ENCODE measurements around the gene EML4.

Gene EML4

DNA sequence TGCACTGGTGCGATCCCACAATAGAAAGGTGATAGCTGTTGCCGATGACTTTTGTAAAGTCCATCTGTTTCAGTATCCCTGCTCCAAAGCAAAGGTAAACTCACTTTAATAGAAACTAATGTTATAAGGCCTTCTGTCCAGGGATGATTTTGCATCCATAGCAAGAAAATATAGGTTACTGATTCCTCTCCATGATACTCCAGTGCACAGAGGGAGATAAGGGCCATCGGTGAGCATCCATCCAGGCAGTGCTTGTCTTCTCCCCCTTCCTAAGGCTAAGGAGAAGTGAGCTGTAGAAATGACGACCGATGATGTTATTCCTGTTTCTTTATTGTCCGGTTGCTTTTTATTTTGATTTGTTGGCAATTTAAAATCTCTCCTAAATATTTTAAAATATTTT lies 159.8 kb downstream of the EML4 start:
- TF ChIP-seq, protein P1, sequence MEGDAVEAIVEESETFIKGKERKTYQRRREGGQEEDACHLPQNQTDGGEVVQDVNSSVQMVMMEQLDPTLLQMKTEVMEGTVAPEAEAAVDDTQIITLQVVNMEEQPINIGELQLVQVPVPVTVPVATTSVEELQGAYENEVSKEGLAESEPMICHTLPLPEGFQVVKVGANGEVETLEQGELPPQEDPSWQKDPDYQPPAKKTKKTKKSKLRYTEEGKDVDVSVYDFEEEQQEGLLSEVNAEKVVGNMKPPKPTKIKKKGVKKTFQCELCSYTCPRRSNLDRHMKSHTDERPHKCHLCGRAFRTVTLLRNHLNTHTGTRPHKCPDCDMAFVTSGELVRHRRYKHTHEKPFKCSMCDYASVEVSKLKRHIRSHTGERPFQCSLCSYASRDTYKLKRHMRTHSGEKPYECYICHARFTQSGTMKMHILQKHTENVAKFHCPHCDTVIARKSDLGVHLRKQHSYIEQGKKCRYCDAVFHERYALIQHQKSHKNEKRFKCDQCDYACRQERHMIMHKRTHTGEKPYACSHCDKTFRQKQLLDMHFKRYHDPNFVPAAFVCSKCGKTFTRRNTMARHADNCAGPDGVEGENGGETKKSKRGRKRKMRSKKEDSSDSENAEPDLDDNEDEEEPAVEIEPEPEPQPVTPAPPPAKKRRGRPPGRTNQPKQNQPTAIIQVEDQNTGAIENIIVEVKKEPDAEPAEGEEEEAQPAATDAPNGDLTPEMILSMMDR (IDR thresholded peaks at IDR 0.05), result no peak

- TF ChIP-seq, protein P1 (IDR thresholded peaks at IDR 0.05), result no peak
Measured at GRCh38 chr2:42329736-42330135, 160.6 kb downstream of the EML4 start.

- TF ChIP-seq, protein P1 (IDR thresholded peaks at IDR 0.05), result no peak
Measured at GRCh38 chr2:42331569-42332284, 162.6 kb downstream of the EML4 start.

DNA sequence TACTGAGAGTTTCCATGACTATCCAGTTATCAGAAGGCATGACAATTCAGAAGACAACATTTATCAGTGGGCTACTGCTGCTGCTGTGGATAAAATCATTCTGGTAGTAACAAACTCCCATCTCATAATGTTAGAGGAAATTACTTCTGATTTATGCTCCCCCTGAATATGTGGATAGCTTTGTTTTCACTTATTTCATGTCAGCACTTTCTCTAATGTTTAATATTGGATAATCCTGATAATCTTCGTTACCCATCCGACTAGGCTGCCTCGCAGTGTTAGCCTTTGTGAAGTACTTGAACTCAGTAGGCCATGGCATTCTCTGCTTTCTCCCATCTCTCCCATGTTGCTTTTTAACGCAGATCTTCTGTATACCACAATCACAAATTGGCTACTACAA lies 163.4 kb downstream of the EML4 start:
- TF ChIP-seq, protein P1 (IDR thresholded peaks at IDR 0.05), result no peak

DNA sequence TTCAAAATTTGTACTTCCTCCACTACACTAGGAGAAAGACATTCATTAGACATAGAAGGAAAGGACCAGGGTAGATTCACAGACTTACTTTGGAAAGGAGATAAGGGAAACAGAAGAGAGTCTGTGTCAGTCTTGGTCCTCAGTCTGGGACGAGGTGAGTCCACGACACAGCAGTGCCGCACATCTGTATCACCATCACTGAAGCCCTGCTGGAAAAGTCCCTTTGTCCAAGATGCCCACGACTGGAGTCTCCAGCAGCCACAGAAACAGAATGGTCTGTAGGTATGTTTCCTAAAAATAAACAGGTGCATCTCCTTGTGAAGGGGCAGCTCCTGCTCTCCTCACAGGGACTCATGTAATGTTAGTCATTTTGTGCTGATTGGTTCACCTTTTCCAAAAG lies 164.4 kb downstream of the EML4 start:
- TF ChIP-seq, protein P1 (IDR thresholded peaks at IDR 0.05), result no peak

DNA sequence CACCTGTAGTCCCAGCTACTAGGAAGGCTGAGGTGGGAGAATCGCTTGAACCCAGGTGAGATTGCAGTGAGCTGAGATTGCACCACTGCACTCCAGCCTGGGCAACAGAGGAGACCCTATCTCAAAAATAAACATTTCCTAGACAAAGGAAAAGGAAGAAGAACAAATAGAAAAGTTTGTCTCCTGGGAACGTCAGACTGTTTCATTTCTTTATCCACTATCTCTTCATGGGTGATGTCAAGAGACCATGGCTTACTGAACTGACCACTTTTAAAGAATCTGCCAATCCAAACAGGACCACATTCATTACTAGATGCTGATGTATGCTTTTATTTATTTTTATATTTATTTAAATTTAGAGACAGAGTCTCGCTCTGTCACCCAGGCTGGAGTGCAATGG lies 165.1 kb downstream of the EML4 start:
- TF ChIP-seq, protein P1 (IDR thresholded peaks at IDR 0.05), result no peak

GRCh38 chr2:42335514-42336104 lies 166.5 kb downstream of the EML4 start:
- TF ChIP-seq, protein P1 (IDR thresholded peaks at IDR 0.05), result no peak
